GM13976 (cell line): Measurements from ENCODE around the gene TIMM29.

Experiments
- DNase-seq: peaks from one replicate; pipeline ENCODE4 v3.0.0; 2012; ENCODE audit warnings: low spot score
- in situ Hi-C: fragments of 300-500 bp; cut with MboI; formaldehyde crosslinking; loops from one replicate; pipeline ENCODE4 v1.12.0; 2022; ENCODE audit warnings: low sequenced_read_pairs, mixed read lengths, inconsistent platforms; ENCODE audit not compliant: unreplicated experiment
- TF ChIP-seq, protein P1 (sequence below): IDR thresholded peaks from 2 replicates; pipeline ENCODE4 v1.5.1; 2012; ENCODE audit warnings: borderline replicate concordance, mild to moderate bottlenecking; ENCODE audit not compliant: insufficient read depth; ENCODE audit errors: extremely low read depth, missing control alignments, control extremely low read depth

Gene TIMM29

GRCh38 chr19:10921910-10922637 lies 6.5 kb upstream of the TIMM29 start:
- DNase-seq = no peak
- in situ Hi-C loops = no loop called here
- TF ChIP-seq, protein P1, sequence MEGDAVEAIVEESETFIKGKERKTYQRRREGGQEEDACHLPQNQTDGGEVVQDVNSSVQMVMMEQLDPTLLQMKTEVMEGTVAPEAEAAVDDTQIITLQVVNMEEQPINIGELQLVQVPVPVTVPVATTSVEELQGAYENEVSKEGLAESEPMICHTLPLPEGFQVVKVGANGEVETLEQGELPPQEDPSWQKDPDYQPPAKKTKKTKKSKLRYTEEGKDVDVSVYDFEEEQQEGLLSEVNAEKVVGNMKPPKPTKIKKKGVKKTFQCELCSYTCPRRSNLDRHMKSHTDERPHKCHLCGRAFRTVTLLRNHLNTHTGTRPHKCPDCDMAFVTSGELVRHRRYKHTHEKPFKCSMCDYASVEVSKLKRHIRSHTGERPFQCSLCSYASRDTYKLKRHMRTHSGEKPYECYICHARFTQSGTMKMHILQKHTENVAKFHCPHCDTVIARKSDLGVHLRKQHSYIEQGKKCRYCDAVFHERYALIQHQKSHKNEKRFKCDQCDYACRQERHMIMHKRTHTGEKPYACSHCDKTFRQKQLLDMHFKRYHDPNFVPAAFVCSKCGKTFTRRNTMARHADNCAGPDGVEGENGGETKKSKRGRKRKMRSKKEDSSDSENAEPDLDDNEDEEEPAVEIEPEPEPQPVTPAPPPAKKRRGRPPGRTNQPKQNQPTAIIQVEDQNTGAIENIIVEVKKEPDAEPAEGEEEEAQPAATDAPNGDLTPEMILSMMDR = no peak

DNA sequence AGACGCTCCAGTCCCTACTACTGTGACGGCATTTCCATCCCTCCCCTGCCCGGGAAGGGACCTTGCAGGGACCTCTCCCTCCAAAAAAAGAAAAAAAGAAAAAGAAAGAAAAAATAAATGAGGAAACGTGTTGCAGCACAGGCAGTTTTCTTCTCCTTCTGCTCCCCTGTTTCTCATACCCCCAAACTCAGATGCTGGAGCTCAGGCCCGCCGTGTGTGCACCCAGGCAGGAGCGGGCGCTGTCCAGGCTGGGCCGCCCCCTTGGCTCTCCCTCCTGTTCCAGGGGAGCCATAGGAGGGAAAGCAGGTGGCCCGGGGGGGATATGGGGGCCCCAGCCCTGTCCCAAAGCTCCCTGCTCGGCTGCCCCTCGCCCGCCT lies 6.0 kb upstream of the TIMM29 start:
- in situ Hi-C loops = no loop called here
- no peak for DNase-seq
- TF ChIP-seq, protein P1 = no peak

GRCh38 chr19:10923260-10924112 lies 5.1 kb upstream of the TIMM29 start:
- TF ChIP-seq, protein P1 = no peak
- in situ Hi-C loops = no loop called here
- DNase-seq = no peak

DNA sequence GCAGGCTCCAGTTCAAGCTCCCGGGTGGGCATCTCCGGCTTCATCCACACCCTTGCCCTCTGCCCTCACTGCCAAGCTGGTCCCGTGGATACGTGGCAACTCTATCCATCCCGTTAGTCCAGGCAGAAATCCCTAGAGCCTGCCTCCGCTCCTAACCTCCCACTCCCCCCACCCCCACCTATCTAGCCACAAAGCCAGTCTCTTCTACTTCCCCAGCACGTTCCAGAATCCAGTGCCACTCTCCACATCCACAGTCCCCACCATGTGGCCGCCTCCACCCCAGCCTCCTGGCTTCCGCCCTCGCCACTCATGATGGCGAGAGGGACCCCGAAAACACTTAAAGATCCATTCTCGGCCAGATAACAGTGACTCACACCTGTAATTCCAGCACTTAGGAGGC lies 4.0 kb upstream of the TIMM29 start:
- DNase-seq = no peak
- in situ Hi-C loops = no loop called here
- TF ChIP-seq, protein P1 = no peak

- TF ChIP-seq, protein P1 = no peak
- DNase-seq = no peak
- in situ Hi-C loops = no loop called here
Measured at GRCh38 chr19:10927730-10928562, 665 bp upstream of the TIMM29 start.

DNA sequence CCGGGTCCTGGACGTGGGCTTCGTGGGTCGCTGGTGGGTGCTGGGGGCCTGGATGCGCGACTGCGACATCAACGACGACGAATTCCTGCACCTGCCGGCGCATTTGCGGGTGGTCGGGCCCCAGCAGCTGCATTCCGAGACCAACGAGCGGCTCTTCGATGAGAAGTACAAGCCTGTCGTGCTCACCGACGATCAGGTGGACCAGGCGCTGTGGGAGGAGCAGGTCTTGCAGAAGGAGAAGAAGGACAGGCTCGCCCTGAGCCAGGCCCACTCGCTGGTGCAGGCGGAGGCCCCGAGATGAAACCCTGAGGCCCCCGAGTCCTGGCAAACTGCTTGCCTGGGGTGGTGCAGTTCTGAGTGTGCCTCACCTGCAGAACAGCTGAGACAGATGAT lies 787 bp downstream of the TIMM29 start:
- TF ChIP-seq, protein P1 = no peak
- no peak for DNase-seq
- in situ Hi-C loops = no loop called here
